OCI-LY7 (cell line): Measurements from ENCODE around the gene PRKCA.

Experiments
- CTCF ChIP-seq: fragments of 200-600 bp; sonication (generic); conservative IDR thresholded peaks from 2 replicates; pipeline ENCODE4 v1.5.1; 2014; ENCODE audit warnings: mild to moderate bottlenecking, antibody characterized with exemption, low read length, moderate library complexity, mixed read lengths
- EZH2phosphoT487 ChIP-seq: fragments of 200-600 bp; sonication (generic); IDR thresholded peaks from 2 replicates; pipeline ENCODE4 v1.6.1; 2018; ENCODE audit warnings: low read depth, borderline replicate concordance, mild to moderate bottlenecking, mixed run types, antibody characterized with exemption, low read length, moderate library complexity, mixed read lengths

- TF ChIP-seq CTCF (no peak), EZH2phosphoT487 (no peak)
Measured at GRCh38 chr17:66842505-66842904, 540.1 kb downstream of the PRKCA start.
